ENCODE results near the gene SV2C.

DNA sequence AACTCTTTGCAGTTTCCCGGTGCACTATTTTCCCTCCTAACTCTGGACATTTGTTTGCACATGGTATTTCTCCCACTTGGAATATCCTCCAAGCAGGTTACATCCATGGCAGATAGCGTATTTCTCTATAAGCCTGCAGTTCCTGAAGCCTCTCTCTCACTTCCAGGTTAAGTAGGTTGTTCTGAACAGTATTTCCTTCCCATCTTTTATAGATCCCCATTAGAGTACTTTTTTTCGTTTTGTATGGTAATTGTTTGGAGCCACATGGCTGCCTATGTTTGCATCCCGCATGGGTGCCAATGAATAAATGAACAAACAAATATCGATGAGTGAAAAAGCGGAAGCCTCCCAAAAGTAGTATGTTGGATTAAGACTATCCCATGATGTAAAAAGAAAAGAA lies 206.5 kb downstream of the SV2C start:
- TF ChIP-seq CTCF (conservative IDR thresholded peaks at IDR 0.05 in 1 of 2, IDR thresholded peaks at IDR 0.05 in 1 of 2; ENCODE audit: extremely low read depth in 1 of 2, insufficient read depth in 1 of 2, low read depth in 1 of 2, low read length in 2 of 2) (no peak), EZH2 (IDR thresholded peaks at IDR 0.05; ENCODE audit: borderline replicate concordance, low read length) (no peak)

Data from mammary epithelial cell (primary cell).